Activated CD8-positive, alpha-beta T cell treated with anti-CD3 and anti-CD28 coated beads for 36 hours (primary cell): ENCODE data around the gene BBS1. TPM values are rescaled to one million over a fixed set of nuclear protein-coding genes. Genes with fewer than 3 reads are reported as not detected.

Experiments used
- ATAC-seq: fragments of 200-7000 bp; cut with Tn5 transposase; one replicate; pipeline ENCODE4 v1.10.0; 2021; ENCODE audit warnings: mild to moderate bottlenecking, moderate library complexity
- CTCF ChIA-PET: fragments of 350-600 bp; sonication (Branson Sonifier 250); formaldehyde crosslinking; loops from one replicate; lab custom pipeline; 2021; ENCODE audit warnings: antibody characterized with exemption; lab: Charles Lee
- POLR2A ChIA-PET: fragments of 350-600 bp; sonication (Branson Sonifier 250); formaldehyde crosslinking; loops from one replicate; lab custom pipeline; 2021; ENCODE audit warnings: antibody characterized with exemption; lab: Charles Lee
- DNase-seq: peaks from one replicate; pipeline ENCODE4 v3.0.0-alpha.2; 2020
- H3K27ac Mint-ChIP-seq: one replicate; pipeline ENCODE4 v1.8.0; 2021; ENCODE audit warnings: mild to moderate bottlenecking, mixed read lengths
- H3K27me3 Mint-ChIP-seq: one replicate; pipeline ENCODE4 v1.8.0; 2021; ENCODE audit warnings: mixed read lengths
- H3K36me3 Mint-ChIP-seq: one replicate; pipeline ENCODE4 v1.8.0; 2021; ENCODE audit warnings: low read depth, mixed read lengths
- H3K4me1 Mint-ChIP-seq: one replicate; pipeline ENCODE4 v1.8.0; 2021; ENCODE audit warnings: low read depth, mixed read lengths
- H3K4me3 Mint-ChIP-seq: one replicate; pipeline ENCODE4 v1.8.0; 2021; ENCODE audit warnings: mild to moderate bottlenecking, moderate library complexity, mixed read lengths
- H3K9me3 Mint-ChIP-seq: one replicate; pipeline ENCODE4 v1.8.0; 2021; ENCODE audit warnings: mixed read lengths
- CTCF ChIP-seq: fragments of 200-600 bp; IDR thresholded peaks from one replicate; pipeline ENCODE4 v1.8.0; 2022; ENCODE audit warnings: antibody characterized with exemption, mild to moderate bottlenecking
- intact Hi-C: fragments of 100-400 bp; cut with micrococcal nuclease; formaldehyde crosslinking; loops from one replicate; pipeline ENCODE4 v1.10.0; 2022
- total RNA-seq, 2 experiments: library from RNA; stranded (reverse); gene quantifications; one replicate each; pipeline ENCODE4 v1.2.3, GENCODE V29; 2021

Gene BBS1
- total RNA-seq, 2 experiments from 2014 or later: 7.7 to 7.9 TPM

GRCh38 chr11:66568124-66568916 lies 57.9 kb downstream of the BBS1 start, which contains the start of gene CTSF:
CTSF (minus strand) TSS chr11:66568606; CDS start chr11:66568486, 120 bp downstream.
- ATAC-seq (peak; percentile 92), DNase-seq (peak; percentile 73)
- ChIA-PET POLR2A (interaction anchor here (0.8 to 2.1 kb wide), 7 partner anchors 14 to 97 kb away, joined by 3 to 6 read pairs (median 3); partner anchors contain the start of gene DPP3), CTCF (interaction anchor here (1.0 to 4.8 kb wide), 8 partner anchors 10 to 265 kb away, joined by 3 to 22 read pairs (median 4); partner anchors contain the start of genes CCDC87, CCS and RBM4B)
- H3K27me3 Mint-ChIP-seq: no peaks in the 10 kb centered on the region
- intact Hi-C loops: no loop called here
- H3K4me3 Mint-ChIP-seq: peak within 1 kb of the TSS; percentile 70
- H3K4me1 Mint-ChIP-seq: peaks cover 2% of the 10 kb centered on the region
- no peaks in the 10 kb centered on the region for H3K9me3 Mint-ChIP-seq
- H3K36me3 Mint-ChIP-seq: no peaks in the 10 kb centered on the region
- no peak within 1 kb of the TSS for H3K27ac Mint-ChIP-seq
- TF ChIP-seq CTCF: no peak

- CTCF ChIA-PET: interaction anchor here (1.4 to 4.8 kb wide), 5 partner anchors 10 to 180 kb away, joined by 3 to 22 read pairs (median 13); partner anchors contain the start of genes CCDC87, CCS and RBM4B
Observed at GRCh38 chr11:66569076-66569475, 58.6 kb downstream of the BBS1 start.

GRCh38 chr11:66570079-66570849 lies 59.8 kb downstream of the BBS1 start:
- Mint-ChIP-seq H3K27ac (no peak overlapping the region), H3K36me3 (no peaks in the 10 kb centered on the region)
- POLR2A ChIA-PET: interaction anchor here (0.8 to 1.2 kb wide), 2 partner anchors 22 to 100 kb away, joined by 3 to 5 read pairs; partner anchors contain the start of gene CCDC87

More at GRCh38 chr11:66569076-66569475, 58.6 kb downstream of the BBS1 start:
- H3K9me3 Mint-ChIP-seq: no peaks in the 10 kb centered on the region
- POLR2A ChIA-PET: interaction anchor here (0.8 to 2.1 kb wide), 5 partner anchors 23 to 96 kb away, joined by 3 to 6 read pairs (median 3); partner anchors contain the start of gene CCDC87
- no peak overlapping the region for H3K27ac Mint-ChIP-seq
- no peak for TF ChIP-seq CTCF
- H3K4me1 Mint-ChIP-seq: peaks cover 2% of the 10 kb centered on the region
- DNase-seq (no peak), ATAC-seq (no peak)
- no peaks in the 10 kb centered on the region for H3K27me3 Mint-ChIP-seq
- no peaks in the 10 kb centered on the region for H3K36me3 Mint-ChIP-seq
- intact Hi-C loops: no loop called here
- no peak overlapping the region for H3K4me3 Mint-ChIP-seq

GRCh38 chr11:66570850-66571180 lies 60.4 kb downstream of the BBS1 start:
- H3K4me3 Mint-ChIP-seq: no peak overlapping the region
- H3K27ac Mint-ChIP-seq: no peak overlapping the region
- ATAC-seq (no peak), DNase-seq (no peak)
- peaks cover 2% of the 10 kb centered on the region for H3K4me1 Mint-ChIP-seq
- H3K36me3 Mint-ChIP-seq: no peaks in the 10 kb centered on the region
- ChIA-PET POLR2A (no interaction called here), CTCF (interaction anchor here (4.8 kb wide), 1 partner anchor 108 kb away, joined by 22 read pairs; the partner anchor contains the start of gene RBM4B)
- no peak for TF ChIP-seq CTCF
- no peaks in the 10 kb centered on the region for H3K9me3 Mint-ChIP-seq
- intact Hi-C loops: no loop called here
- no peaks in the 10 kb centered on the region for H3K27me3 Mint-ChIP-seq

More at GRCh38 chr11:66570079-66570849, 59.8 kb downstream of the BBS1 start:
- Mint-ChIP-seq H3K9me3 (no peaks in the 10 kb centered on the region), H3K4me3 (peak overlapping the region; percentile 12), H3K4me1 (peaks cover 2% of the 10 kb centered on the region), H3K27me3 (no peaks in the 10 kb centered on the region)
- ATAC-seq (no peak), DNase-seq (no peak)
- TF ChIP-seq CTCF: no peak
- CTCF ChIA-PET: interaction anchor here (2.0 to 4.8 kb wide), 4 partner anchors 9 to 181 kb away, joined by 4 to 22 read pairs (median 14); partner anchors contain the start of genes CCDC87, CCS and RBM4B
- intact Hi-C loops: no loop called here
